H9 (cell line): Measurements from ENCODE around the gene DDIT4. TPM values are rescaled to one million over a fixed set of nuclear protein-coding genes. Genes with fewer than 3 reads are reported as not detected.

Source experiments
- DNase-seq: peaks from one replicate; pipeline ENCODE4 v3.0.0-alpha.2; 2017
- H2AFZ ChIP-seq: one replicate; pipeline ENCODE4 v1.6.1; 2013; ENCODE audit warnings: mild to moderate bottlenecking, low read length, control low read depth, moderate library complexity
- H2AK5ac ChIP-seq: 2 replicates; pipeline ENCODE4 v1.6.1; 2013; ENCODE audit warnings: low read length, control low read depth, mixed read lengths; ENCODE audit not compliant: insufficient read length
- H2BK120ac ChIP-seq: one replicate; pipeline ENCODE4 v1.6.1; 2013; ENCODE audit warnings: low read depth, mild to moderate bottlenecking, low read length, control low read depth, inconsistent platforms; ENCODE audit not compliant: poor library complexity, severe bottlenecking
- H2BK12ac ChIP-seq: 2 replicates; pipeline ENCODE4 v1.6.1; 2013; ENCODE audit warnings: low read length, control low read depth, mixed read lengths, low read depth; ENCODE audit not compliant: insufficient read length
- H2BK15ac ChIP-seq: 2 replicates; pipeline ENCODE4 v1.6.1; 2013; ENCODE audit warnings: low read depth, low read length, control low read depth
- H2BK20ac ChIP-seq: one replicate; pipeline ENCODE4 v1.6.1; 2013; ENCODE audit warnings: low read depth, mild to moderate bottlenecking, low read length, control low read depth, inconsistent platforms; ENCODE audit not compliant: poor library complexity, severe bottlenecking
- H2BK5ac ChIP-seq: 2 replicates; pipeline ENCODE4 v1.6.1; 2013; ENCODE audit warnings: low read length, control low read depth, mixed read lengths; ENCODE audit not compliant: insufficient read length
- H3K14ac ChIP-seq: 2 replicates; pipeline ENCODE4 v1.6.1; 2013; ENCODE audit warnings: low read length, control low read depth; ENCODE audit not compliant: insufficient read depth
- H3K18ac ChIP-seq: 2 replicates; pipeline ENCODE4 v1.6.1; 2013; ENCODE audit warnings: low read depth, mild to moderate bottlenecking, mixed read lengths, low read length, control low read depth; ENCODE audit not compliant: insufficient read length
- H3K23ac ChIP-seq: 2 replicates; pipeline ENCODE4 v1.6.1; 2013; ENCODE audit warnings: low read length, control low read depth, mixed read lengths, low read depth; ENCODE audit not compliant: insufficient read length
- H3K23me2 ChIP-seq: 2 replicates; pipeline ENCODE4 v1.6.1; 2013; ENCODE audit warnings: low read depth, mild to moderate bottlenecking, mixed read lengths, low read length, control low read depth; ENCODE audit not compliant: insufficient read length, poor library complexity, severe bottlenecking
- H3K27ac ChIP-seq: 2 replicates; pipeline ENCODE4 v1.5.1; 2013; ENCODE audit warnings: low read length, control low read depth, mixed read lengths, low read depth; ENCODE audit not compliant: insufficient read length
- H3K27me3 ChIP-seq: 2 replicates; pipeline ENCODE4 v1.6.1; 2013; ENCODE audit warnings: low read length, control low read depth, inconsistent platforms; ENCODE audit not compliant: insufficient read depth
- H3K4ac ChIP-seq: 2 replicates; pipeline ENCODE4 v1.6.1; 2013; ENCODE audit warnings: low read depth, mild to moderate bottlenecking, control low read depth, inconsistent platforms, low read length, moderate library complexity
- H3K4me1 ChIP-seq: 2 replicates; pipeline ENCODE4 v1.6.1; 2013; ENCODE audit warnings: low read length, control low read depth, inconsistent platforms; ENCODE audit not compliant: insufficient read depth
- H3K4me2 ChIP-seq: 2 replicates; pipeline ENCODE4 v1.6.1; 2013; ENCODE audit warnings: low read length, control low read depth, mixed read lengths; ENCODE audit not compliant: insufficient read length, insufficient read depth
- H3K56ac ChIP-seq: 2 replicates; pipeline ENCODE4 v1.6.1; 2013; ENCODE audit warnings: low read depth, mild to moderate bottlenecking, mixed read lengths, low read length, control low read depth; ENCODE audit not compliant: insufficient read length
- H3K79me1 ChIP-seq: 2 replicates; pipeline ENCODE4 v1.6.1; 2013; ENCODE audit warnings: low read depth, mild to moderate bottlenecking, moderate library complexity, low read length, control low read depth, inconsistent platforms; ENCODE audit not compliant: insufficient read depth, poor library complexity, severe bottlenecking
- H3K79me2 ChIP-seq: 2 replicates; pipeline ENCODE4 v1.6.1; 2013; ENCODE audit warnings: low read length, control low read depth, inconsistent platforms; ENCODE audit not compliant: insufficient read depth
- H3K9ac ChIP-seq: 2 replicates; pipeline ENCODE4 v1.6.1; 2013; ENCODE audit warnings: low read length, control low read depth, mixed read lengths; ENCODE audit not compliant: insufficient read length; ENCODE audit errors: extremely low read depth
- H3K9me3 ChIP-seq: one replicate; pipeline ENCODE4 v1.6.1; 2013; ENCODE audit warnings: low read depth, low read length, inconsistent platforms; ENCODE audit not compliant: control insufficient read depth
- H3T11ph ChIP-seq: one replicate; pipeline ENCODE4 v1.6.1; 2013; ENCODE audit warnings: mild to moderate bottlenecking, low read length, control low read depth, inconsistent platforms
- H4K20me1 ChIP-seq: one replicate; pipeline ENCODE4 v1.6.1; 2013; ENCODE audit not compliant: control insufficient read depth, insufficient read length, insufficient read depth
- H4K5ac ChIP-seq: 2 replicates; pipeline ENCODE4 v1.6.1; 2013; ENCODE audit warnings: low read depth, mild to moderate bottlenecking, mixed read lengths, low read length, control low read depth; ENCODE audit not compliant: insufficient read length
- H4K8ac ChIP-seq: replicated peaks from 2 replicates; pipeline ENCODE4 v1.6.1; 2013; ENCODE audit warnings: low read length, control low read depth, mixed read lengths, low read depth; ENCODE audit not compliant: insufficient read length
- H4K91ac ChIP-seq: 2 replicates; pipeline ENCODE4 v1.6.1; 2013; ENCODE audit warnings: low read depth, mild to moderate bottlenecking, moderate library complexity, mixed read lengths, low read length, control low read depth; ENCODE audit not compliant: insufficient read length
- H3K27ac Mint-ChIP-seq, 3 experiments: 2 replicates in 2 of 3; 3 replicates in 1 of 3; pipeline ENCODE4 v1.8.0; 2020 to 2021; ENCODE audit warnings: mixed read lengths in 3 of 3, mild to moderate bottlenecking in 1 of 3, moderate library complexity in 1 of 3
- H3K27me3 Mint-ChIP-seq: 2 replicates; pipeline ENCODE4 v1.8.0; 2021; ENCODE audit warnings: low read depth, mild to moderate bottlenecking, moderate library complexity, mixed read lengths
- H3K36me3 Mint-ChIP-seq, 3 experiments: 2 replicates in 2 of 3; 3 replicates in 1 of 3; pipeline ENCODE4 v1.8.0; 2020 to 2021; ENCODE audit warnings: low read depth in 3 of 3, mixed read lengths in 3 of 3; ENCODE audit not compliant: insufficient read depth in 1 of 3
- H3K4me1 Mint-ChIP-seq, 2 experiments: 2 replicates each; pipeline ENCODE4 v1.8.0; 2020; ENCODE audit warnings: mixed read lengths in 2 of 2
- H3K4me3 Mint-ChIP-seq, 2 experiments: 2 replicates in 1 of 2; 3 replicates in 1 of 2; pipeline ENCODE4 v1.8.0; 2020 to 2021; ENCODE audit warnings: mild to moderate bottlenecking in 2 of 2, mixed read lengths in 2 of 2, moderate library complexity in 1 of 2
- H3K9me3 Mint-ChIP-seq, 2 experiments: 2 replicates in 1 of 2; 3 replicates in 1 of 2; pipeline ENCODE4 v1.8.0; 2020; ENCODE audit warnings: mild to moderate bottlenecking in 2 of 2, mixed read lengths in 2 of 2, moderate library complexity in 1 of 2
- WGBS: extraction: QIAGEN DNeasy Blood & Tissue Kit; methylation state at CpG from one replicate; pipeline ENCODE4 v1.1.7; 2013; ENCODE audit warnings: missing lambda C conversion rate, low lambda C conversion rate, mixed read lengths; ENCODE audit not compliant: insufficient read length; ENCODE audit errors: extremely low coverage; 5-methylcytosine and 5-hydroxymethylcytosine counted together
- total RNA-seq: library from RNA; stranded (reverse); gene quantifications from 2 replicates; pipeline ENCODE4 v1.2.1, GENCODE V29; 2021
- TF ChIP-seq, protein P1 (sequence below): fragments of 200-600 bp; sonication (generic); conservative IDR thresholded peaks from 3 replicates; pipeline ENCODE4 v1.8.0; 2021; ENCODE audit warnings: antibody characterized with exemption, mild to moderate bottlenecking

The DDIT4 gene
- total RNA-seq, 1 experiment from 2014 or later = 84.0 TPM

DNA sequence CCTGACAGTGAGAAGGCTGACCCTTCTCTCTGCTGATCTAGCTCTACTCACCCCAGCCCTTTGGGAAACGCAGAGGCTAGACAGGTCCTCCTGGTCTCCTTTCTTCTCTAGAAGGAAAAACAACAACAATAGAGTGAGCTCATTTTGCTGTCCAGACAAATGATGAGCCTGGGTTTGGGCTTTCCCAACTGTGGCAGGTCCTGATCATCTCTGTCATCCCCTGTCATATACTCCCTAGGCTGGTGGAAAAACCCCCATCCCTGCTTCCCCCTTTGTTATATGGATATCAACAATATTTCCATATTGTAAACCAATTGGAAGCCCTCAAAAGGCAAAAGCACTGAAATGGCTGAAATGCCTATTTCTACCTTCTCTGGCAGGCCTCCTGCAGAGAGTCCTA lies 9.2 kb upstream of the DDIT4 start:
- H2AFZ ChIP-seq = no peak overlapping the region
- peak overlapping the region; percentile 12 for H2BK12ac ChIP-seq
- no peak overlapping the region for H3K14ac ChIP-seq
- no peak overlapping the region; the same call in 1 of the 2 replicates for H2BK15ac ChIP-seq
- H2AK5ac ChIP-seq = no peak overlapping the region
- TF ChIP-seq, protein P1, sequence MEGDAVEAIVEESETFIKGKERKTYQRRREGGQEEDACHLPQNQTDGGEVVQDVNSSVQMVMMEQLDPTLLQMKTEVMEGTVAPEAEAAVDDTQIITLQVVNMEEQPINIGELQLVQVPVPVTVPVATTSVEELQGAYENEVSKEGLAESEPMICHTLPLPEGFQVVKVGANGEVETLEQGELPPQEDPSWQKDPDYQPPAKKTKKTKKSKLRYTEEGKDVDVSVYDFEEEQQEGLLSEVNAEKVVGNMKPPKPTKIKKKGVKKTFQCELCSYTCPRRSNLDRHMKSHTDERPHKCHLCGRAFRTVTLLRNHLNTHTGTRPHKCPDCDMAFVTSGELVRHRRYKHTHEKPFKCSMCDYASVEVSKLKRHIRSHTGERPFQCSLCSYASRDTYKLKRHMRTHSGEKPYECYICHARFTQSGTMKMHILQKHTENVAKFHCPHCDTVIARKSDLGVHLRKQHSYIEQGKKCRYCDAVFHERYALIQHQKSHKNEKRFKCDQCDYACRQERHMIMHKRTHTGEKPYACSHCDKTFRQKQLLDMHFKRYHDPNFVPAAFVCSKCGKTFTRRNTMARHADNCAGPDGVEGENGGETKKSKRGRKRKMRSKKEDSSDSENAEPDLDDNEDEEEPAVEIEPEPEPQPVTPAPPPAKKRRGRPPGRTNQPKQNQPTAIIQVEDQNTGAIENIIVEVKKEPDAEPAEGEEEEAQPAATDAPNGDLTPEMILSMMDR = no peak
- H3K18ac ChIP-seq = no peak overlapping the region
- no CpG with 5 or more reads among the region's 1 CpG for WGBS
- H4K20me1 ChIP-seq = no peaks in the 10 kb centered on the region
- no peak overlapping the region for H4K91ac ChIP-seq
- no peaks in the 10 kb centered on the region for H3K79me2 ChIP-seq
- no peaks in the 10 kb centered on the region; the same call in 1 of the 2 replicates for H3K27me3 Mint-ChIP-seq
- H3K23me2 ChIP-seq = peaks cover 4% of the 10 kb centered on the region
- H3K23ac ChIP-seq = no peak overlapping the region
- H4K5ac ChIP-seq = no peak overlapping the region
- H3K4me3 Mint-ChIP-seq = peak overlapping the region in 1 of 2 experiments; percentile 39; a peak in 1 of 5 replicates
- H3K27me3 ChIP-seq = no peaks in the 10 kb centered on the region
- H3K4me1 ChIP-seq = peaks cover 21% of the 10 kb centered on the region
- H3K79me1 ChIP-seq = no peaks in the 10 kb centered on the region
- DNase-seq = no peak
- H3K4ac ChIP-seq = no peak overlapping the region
- H3K9me3 Mint-ChIP-seq = no peaks in the 10 kb centered on the region
- H3K9me3 ChIP-seq = no peaks in the 10 kb centered on the region
- H2BK5ac ChIP-seq = no peak overlapping the region
- H3K9ac ChIP-seq = no peak overlapping the region
- H3K27ac ChIP-seq = no peak overlapping the region
- H3K4me2 ChIP-seq = no peak overlapping the region
- H3K4me1 Mint-ChIP-seq = peaks cover 48 to 56% of the 10 kb centered on the region in 2 experiments
- no peak overlapping the region for H2BK20ac ChIP-seq
- no peak overlapping the region for H3T11ph ChIP-seq
- H3K56ac ChIP-seq = no peak overlapping the region
- no peaks in the 10 kb centered on the region for H3K36me3 Mint-ChIP-seq
- H4K8ac ChIP-seq = no peak overlapping the region
- peak overlapping the region in 2 of 3 experiments; percentile 36 to 40; a peak in 1 of 7 replicates for H3K27ac Mint-ChIP-seq
- H2BK120ac ChIP-seq = no peak overlapping the region
